T1000 (cell line): ENCODE results near the gene KATNB1.
"Not testable (repeated sequence)": the region's sequence is repeated elsewhere in the genome, so short reads cannot be mapped to it uniquely, and the experiment has no call there.

Source experiments
- DNase-seq: peaks from one replicate; lab custom pipeline; 2025; ENCODE audit warnings: mixed read lengths; lab: John Stamatoyannopoulos, UW

KATNB1 gene

DNA sequence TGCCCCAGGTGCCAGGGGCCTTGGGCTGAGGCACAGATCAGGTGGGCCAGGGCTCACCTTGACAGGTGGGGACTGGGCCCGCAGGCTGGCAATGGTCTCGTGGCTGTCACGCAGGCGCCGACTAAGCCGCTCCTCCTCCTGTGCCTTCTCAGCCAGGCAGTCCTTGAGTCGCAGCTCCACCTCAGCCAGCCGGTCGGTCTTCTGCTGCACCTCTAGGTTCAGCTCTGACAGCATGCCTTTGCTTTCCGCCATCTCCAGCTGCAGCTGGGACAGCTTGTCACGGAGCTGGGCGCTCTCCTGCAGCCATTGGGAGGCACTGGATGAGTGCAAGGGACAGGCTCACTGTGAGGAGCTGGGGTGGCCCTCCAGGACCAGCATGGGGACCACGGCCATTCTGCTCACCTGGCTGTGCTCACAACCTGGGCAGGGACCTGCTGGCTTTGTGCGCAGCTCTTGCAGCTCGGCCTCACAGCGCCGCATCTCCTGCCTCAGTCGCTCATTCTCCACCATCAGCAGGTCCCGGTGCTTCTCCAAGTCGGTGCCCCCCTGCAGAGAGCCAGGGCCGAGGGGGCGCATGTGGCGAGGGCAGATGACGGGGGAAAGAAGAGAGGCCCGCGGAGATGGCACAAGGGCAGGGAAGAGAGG is 35.7 kb downstream of the KATNB1 start:
- DNase-seq = no peak

- no peak for DNase-seq
These were observed 37.4 kb downstream of the KATNB1 start for GRCh38 chr16:57773019-57773418.

DNA sequence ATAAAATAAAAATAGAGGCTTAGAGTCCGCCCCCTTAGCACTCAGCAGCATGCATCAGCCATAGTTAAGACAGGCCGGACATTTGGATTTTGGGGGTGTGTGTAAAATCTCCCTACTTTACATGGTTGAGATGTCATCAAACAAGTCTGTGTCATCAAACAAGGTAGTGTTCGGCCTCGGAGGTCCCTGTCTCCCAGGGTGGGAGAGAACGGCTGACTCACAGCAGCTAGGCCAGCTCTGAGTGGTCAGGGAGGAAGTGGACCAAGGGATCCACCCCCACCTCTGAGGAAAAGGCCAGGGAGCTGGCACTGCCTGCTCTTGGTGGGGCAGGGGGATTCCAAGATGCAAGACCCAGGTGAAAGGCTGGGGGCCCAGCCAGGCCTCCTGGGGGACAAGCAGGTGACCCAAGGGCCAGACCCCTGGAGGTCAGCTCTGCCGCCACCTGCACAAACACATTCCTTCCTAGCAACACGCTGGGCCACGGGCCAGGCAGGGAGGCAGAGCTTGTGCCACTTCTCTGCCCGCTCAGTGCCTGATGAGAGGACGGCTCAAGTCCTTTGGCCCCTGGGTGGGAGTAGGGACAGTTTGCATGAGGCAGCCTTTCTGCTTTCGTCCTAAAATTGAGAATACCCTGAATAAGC is 38.2 kb downstream of the KATNB1 start:
- no peak for DNase-seq

DNA sequence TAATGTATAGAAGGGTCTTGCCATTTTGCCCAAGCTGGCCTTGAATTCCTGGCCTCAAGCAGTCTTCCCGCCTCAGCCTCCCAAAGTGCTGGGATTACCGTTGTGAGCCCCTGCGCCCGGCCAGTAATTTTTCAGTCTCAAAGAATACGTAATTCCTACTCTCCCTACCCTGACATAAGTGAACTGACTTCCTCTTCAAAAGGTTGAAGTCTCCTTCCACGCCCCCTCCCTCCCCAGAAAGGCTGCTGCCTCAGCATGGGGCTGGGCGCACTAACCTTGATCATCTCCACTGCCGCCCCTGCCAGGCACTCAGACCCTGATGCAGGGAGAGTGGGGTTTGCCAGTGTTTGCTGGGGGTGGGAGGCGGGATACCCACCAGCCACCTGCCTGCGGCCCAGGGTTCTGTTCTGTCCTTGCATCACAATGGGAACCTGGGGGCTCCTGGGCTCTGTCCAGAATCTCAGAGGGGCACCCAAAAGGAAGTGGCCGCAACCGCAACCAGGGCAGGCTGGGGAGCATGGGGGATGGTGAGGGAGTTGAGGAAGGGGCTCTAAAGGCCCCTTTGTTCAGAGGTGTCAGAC is 39.2 kb downstream of the KATNB1 start:
- DNase-seq = no peak

DNA sequence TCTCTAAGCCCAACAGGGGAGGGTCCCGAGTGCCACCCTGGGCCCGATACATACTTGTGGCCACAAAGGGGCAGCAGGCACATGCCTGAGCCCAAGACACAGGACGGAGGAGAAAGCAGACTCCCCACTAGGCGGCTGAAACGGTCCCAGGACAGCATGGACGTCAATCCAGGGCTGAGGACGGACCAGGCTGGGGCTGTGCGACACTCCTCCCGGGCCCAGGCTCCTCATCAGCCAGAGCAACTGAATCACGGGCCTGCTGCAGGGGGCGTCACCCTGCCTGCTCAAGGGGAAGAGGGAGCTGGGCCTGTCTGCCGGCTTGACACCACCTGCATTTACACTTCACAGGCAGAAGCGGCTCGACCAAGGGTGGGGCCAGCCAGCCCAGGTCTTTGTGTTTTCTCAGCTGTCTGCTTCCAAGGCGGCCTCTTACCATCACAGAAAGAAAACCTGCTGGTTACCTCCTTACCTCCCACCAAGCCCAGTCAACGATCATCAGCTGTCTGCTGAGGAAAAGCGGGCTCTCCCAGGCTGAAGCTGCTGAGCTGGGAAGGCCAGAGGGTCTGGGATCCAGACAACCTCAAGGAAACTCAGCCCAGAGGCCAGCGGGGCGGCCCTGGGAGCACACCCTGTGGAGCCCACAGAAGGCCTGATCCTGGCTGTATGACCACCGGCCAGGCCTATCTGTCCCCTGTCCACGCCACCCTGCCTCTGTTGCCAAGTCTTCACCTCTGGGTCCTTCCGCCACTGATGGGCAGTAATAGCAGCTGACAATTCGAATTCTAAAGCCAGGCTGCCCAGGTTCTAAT is 40.3 kb downstream of the KATNB1 start:
- no peak for DNase-seq

GRCh38 chr16:57778658-57779057 is 43.1 kb downstream of the KATNB1 start:
- no peak for DNase-seq

DNA sequence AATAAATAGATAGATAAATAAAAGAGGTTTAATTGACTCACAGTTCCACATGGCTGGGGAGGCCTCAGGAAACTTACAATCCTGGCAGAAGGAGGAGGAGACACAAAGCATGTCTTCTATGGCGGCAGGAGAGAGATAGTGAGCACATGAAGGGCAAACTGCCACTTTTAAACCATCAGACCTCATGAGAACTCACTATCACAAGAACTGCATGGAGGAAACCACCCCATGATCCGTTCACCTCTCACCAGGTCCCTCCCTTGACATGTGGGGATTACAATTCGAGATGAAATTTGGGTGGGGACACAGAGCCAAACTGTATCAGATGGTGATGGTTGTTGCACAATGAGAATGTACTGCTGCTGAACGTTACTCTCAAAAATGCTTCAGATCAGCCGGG is 44.3 kb downstream of the KATNB1 start:
- DNase-seq = not testable (repeated sequence)

- DNase-seq = no peak
These were observed 45.8 kb downstream of the KATNB1 start for GRCh38 chr16:57781349-57781740.

DNA sequence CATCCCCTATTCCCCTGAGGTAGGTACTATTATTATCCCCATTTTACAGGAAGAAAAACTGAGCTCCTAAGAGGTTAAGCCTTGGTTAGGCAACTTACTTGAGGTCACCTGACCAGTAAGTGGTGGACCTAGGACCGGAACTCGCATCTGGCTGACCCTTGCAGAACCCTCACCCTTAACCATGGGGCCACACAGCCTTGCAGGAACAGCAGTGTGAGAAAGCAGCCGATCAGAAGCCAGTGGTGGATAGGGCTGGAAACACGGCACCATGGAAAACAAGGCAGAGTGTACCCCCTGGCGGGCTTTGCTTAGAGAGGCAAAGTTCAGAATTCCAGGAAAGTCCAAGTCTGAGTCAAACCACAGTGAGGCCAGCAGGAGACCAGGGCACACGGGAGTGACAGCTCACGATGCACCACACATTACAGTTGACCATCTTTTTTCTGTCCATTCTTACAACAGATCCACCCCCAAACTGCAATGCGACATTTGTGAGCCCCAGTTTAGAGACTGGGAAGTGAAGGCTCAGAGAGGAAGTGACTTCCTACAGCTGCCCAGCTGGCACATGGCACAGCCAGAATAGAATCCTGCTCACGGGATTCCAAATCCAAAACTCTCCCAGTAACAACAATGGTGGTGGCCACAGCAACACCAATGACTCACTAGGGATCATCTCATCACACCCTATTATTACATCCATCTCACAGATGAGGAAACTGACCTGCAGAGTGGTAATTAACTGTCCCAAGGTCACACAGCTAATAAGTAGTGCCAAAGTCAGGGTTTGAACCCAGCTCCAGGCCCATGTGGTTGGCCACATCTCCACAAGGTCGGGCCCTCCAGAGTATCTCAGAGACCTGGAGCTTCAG is 46.4 kb downstream of the KATNB1 start:
- DNase-seq = no peak

DNA sequence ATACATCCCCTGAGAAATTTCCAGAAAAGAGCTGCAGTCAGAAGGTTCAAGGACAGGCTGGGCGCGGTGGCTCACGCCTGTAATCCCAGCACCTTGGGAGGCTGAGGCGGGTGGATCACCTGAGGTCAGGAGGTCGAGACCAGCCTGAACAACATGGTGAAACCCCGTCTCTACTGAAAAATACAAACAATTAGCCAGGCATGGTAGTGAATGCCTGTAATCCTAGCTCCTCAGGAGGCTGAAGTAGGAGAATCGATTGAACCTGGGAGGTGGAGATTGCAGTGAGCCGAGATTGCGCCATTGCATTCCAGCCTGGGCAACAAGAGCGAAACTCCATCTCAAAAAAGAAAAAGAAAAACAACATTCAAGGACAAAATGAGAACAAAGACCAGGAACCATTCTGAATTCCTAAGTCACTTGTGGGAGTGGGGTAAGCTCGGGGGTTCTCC is 47.1 kb downstream of the KATNB1 start:
- DNase-seq = not testable (repeated sequence)

GRCh38 chr16:57783116-57783515 is 47.5 kb downstream of the KATNB1 start:
- no peak for DNase-seq

DNA sequence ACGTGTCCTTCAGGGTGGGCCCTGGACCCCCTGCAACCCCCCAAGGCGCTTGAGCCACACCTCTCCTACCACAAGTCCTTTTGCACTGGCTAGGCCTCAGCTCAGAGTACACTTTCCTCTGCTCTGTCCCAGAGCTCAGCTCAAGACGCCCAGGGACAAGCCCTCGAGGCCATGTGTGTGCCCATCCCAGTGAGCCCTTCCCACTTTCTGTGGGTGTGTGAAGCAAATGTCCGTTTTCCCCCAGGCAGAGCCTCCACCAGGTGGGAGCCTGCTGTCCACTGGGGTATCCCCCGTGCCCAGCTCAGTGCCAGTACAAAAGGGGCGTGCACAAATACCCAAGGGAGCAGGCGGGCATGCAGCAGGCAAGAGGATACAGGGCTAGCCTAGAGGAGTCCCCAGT is 48.3 kb downstream of the KATNB1 start:
- DNase-seq = no peak

DNA sequence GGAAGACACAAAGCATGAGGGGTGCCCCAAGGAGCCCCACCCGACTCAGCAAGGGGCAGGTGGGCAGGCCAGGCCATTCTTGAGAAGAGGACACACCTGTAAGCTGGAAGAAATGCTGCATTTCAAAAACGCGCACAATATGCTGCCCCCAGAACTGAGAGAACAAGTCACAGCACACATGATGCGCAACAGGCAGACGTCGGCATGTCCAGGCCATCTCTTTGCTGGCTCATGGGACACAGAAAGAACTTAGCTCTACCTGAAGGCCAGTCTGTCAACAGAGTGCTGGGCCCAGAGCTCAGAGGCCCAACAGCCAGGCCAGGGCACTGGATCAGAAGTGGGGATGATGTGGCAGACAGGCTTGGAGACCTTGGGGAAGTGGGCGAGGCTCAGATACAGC is 48.8 kb downstream of the KATNB1 start:
- DNase-seq = no peak

- no peak for DNase-seq
These were observed 49.8 kb downstream of the KATNB1 start for GRCh38 chr16:57785385-57785784.

- no peak for DNase-seq
These were observed 50.4 kb downstream of the KATNB1 start for GRCh38 chr16:57785924-57786323.

- DNase-seq = no peak
These were observed 51.3 kb downstream of the KATNB1 start for GRCh38 chr16:57786632-57787518.

DNA sequence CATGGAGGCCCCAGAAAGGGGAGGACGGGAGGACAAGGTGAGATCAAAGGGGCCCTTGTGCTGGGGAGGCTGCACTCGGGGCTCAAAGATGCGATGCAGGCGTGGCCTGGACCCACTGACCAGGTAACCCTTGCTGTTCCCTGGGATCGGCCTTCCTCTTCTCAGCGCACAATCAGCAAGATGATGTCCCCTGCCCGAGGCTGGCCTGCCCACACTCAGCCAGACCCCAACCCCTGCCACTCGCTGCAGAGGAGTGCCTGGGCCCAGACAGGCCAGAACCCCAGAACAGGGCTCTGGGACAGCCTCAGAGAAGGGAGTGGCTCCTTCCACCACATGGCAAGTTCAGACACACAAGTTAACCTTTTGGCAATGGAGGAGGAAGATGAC is 51.9 kb downstream of the KATNB1 start:
- no peak for DNase-seq

GRCh38 chr16:57788252-57788841 is 52.8 kb downstream of the KATNB1 start:
- no peak for DNase-seq

GRCh38 chr16:57788951-57789350 is 53.4 kb downstream of the KATNB1 start:
- no peak for DNase-seq

GRCh38 chr16:57791195-57791892 is 55.8 kb downstream of the KATNB1 start:
- no peak for DNase-seq
